VCaP (cell line): Measurements from ENCODE around the gene LDHD.
A peak's percentile ranks its signal among the peaks of the same experiment; 100 is the strongest.

Experiments
- H3K27ac ChIP-seq: fragments of 450-650 bp; 2 replicates; pipeline ENCODE4 v1.5.1; 2017
- TF ChIP-seq, protein P1 (sequence below): fragments of 450-650 bp; conservative IDR thresholded peaks from 2 replicates; pipeline ENCODE4 v1.5.1; 2017; ENCODE audit warnings: mild to moderate bottlenecking, moderate library complexity

Gene LDHD

DNA sequence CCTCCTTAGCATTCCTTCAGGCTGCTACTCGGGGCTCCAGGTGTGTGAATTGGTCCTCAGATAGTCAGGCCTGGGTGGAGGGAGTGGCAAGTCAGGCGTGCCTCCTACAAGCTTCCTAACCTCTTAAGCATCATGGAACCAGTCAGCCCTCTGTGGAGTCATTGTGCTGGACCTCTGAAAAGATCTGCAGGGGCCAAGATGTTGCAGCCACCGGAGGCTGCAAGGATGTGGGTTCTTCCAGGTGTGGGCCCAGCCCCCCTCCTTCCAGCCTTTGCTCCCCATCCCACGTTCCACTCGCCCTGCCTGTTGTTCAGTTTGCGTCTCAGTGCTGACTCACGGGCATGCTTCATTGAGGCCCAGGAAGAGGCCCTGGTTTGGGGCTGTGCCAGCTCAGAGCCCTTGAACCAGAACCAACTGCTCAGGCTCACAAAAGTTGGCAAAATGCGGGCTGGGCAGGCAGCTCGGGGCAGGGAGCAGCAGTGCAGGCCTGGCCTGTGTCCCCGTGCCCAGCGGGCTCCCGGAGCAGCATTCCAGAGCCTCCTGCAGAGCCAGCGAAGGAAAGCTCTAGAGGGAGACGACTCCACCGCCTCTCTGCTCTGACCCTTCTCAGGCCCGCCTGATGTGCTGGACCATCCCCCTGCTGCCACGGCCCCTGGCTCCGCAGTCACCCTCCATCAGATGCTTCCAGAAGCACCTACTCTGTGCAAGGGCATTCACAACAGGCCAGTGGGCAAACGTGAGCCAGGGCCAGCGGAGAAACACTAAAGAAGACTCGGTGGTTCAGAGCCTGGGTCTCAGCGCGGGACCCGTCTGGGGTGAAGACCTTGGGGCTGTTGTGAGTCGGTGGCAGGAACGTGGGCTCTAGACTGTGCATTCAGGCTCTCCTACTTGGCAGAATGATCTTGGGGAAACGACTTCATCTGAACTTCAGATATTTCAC is 7.5 kb downstream of the LDHD start:
- peak overlapping the region; percentile 61 for H3K27ac ChIP-seq
- TF ChIP-seq, protein P1, sequence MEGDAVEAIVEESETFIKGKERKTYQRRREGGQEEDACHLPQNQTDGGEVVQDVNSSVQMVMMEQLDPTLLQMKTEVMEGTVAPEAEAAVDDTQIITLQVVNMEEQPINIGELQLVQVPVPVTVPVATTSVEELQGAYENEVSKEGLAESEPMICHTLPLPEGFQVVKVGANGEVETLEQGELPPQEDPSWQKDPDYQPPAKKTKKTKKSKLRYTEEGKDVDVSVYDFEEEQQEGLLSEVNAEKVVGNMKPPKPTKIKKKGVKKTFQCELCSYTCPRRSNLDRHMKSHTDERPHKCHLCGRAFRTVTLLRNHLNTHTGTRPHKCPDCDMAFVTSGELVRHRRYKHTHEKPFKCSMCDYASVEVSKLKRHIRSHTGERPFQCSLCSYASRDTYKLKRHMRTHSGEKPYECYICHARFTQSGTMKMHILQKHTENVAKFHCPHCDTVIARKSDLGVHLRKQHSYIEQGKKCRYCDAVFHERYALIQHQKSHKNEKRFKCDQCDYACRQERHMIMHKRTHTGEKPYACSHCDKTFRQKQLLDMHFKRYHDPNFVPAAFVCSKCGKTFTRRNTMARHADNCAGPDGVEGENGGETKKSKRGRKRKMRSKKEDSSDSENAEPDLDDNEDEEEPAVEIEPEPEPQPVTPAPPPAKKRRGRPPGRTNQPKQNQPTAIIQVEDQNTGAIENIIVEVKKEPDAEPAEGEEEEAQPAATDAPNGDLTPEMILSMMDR = no peak

DNA sequence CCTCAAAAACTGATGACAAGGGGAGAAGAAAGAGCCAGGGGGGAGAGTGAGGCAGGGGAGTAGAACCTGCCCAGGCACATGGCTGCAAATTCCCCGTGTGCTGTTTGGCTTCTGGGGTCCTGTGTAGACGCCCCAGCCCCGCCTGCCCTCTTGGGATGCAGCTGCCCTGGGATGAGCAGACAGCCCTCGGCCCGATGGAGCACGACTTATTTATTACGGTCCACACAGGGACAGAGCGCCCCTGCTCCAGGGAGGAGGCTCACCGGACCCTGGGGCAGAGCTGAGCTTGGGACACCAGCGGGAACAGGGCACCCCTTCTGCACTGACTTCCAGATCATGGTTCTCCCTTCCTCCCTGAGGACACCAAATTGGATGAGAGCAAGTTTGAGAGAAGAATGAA is 9.1 kb downstream of the LDHD start:
- TF ChIP-seq, protein P1 = no peak
- no peak overlapping the region for H3K27ac ChIP-seq

DNA sequence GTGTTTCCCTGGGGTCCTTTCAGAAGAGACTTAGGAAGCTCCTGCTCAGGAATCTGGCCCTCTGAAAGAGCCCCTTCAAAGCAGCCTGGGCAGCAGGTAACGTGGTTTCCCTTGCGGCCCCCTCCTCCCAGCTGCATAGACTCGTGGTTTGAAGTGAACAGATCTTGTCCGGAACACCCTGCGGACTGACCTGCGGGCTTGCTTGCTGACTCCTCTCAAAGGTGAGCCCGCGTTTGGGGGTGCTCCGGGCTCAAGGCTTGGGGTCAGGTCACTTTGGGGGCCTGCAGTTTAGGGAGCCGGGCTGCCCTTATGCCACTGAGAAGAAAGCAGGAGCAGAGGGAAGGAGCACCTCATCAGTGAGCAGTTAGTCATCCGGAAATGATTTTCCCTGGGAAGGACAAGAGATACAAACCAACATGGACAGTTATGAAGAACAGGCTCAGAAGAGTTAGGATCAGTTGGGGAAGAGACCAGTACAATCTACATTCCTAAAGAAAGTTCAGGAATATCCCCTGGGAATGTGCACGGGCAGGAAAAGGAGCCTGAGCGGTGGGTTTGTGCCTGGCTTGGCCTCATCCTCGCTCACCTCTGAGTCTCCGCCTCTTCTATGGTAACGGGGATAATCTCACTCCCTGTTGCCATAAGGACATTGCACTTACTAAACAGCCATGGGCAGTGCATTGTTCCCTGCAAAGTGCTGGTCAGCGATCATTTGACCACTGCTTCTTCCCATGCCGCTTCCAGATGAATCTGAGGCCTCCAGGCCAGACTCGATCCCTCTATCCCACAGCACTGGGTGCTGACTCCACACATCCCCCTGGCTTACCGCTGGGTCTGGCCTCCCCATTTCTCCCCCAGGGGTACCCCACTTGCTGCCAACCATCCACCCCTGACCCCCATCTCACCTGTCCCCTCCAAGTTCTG is 10.0 kb downstream of the LDHD start:
- no peak overlapping the region for H3K27ac ChIP-seq
- TF ChIP-seq, protein P1 = no peak

DNA sequence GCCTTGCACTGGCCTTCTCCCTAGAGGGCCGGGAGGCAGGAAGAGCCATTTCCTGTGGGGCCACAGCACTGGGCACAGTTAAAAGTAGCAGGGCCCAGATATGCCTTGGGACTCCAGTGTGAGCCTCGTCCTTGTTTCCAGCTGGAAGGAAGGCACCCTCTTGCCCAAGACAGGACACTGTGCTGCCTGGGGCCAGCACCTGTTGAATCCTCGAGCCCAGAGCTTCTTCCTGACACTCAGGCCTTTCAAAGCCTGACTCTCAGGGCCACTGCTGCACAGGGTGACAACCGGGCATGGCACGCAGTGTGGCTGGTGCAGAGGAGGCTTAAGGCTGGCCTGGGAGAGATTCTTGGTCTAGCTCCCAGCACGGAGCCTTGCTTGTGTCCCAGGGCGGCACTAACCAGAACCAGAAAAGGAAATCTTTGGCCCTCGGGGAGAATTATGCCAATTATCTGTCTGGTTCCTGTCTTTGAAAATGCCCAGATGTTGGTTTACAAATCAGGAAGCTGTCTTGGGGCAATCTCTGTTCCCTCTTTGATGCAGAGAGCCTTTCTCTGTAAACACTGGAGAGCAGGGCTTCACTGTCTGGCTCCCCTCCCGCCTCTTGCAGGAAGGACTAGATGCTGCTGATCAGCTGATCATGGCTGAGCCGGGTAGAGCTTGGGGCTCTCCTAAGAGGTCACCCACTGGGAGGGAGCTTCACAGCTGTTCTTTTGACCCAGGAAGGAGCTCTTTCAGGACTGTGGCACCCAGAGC is 11.1 kb downstream of the LDHD start:
- H3K27ac ChIP-seq = no peak overlapping the region
- TF ChIP-seq, protein P1 = no peak

DNA sequence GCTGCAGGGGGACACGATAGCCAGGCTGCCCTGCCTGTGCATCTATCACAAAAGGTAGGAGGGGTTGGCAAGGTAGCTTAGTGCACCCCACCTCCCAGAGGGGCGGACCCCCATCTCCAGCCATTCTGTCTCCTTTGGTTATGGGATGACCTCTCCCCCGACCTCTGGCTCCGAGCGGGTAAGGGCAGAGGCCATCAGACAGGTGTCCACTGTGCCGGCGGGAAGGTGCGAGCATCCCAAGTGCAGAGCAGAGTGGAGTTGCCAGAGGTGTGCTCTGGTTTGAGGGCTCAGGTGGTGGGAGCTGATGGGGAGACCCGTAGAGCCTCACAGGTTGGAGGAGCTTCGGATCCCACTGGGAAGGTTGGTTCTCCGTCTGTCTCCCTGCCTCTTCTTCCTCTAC is 11.7 kb downstream of the LDHD start:
- H3K27ac ChIP-seq = no peak overlapping the region

DNA sequence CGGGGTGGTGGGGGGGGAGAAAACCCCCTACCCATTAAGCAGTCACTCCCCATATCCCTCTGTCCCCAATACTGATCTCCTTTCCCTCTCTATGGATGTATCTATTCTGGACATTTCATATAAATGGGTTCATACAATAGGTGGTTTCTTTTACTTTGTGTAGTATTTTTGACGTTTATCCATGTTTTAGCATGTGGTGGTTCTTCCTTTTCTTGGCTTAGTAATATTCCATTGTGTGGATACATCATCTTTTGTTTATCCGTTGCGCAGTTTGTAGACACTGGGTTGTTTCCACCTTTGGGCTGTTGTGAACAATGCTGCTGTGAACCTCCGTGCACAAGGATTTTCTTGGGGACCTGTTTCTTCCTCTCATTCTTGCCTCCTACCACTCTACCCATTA is 12.6 kb downstream of the LDHD start:
- TF ChIP-seq, protein P1 = no peak
- H3K27ac ChIP-seq = no peak overlapping the region

More for the DNA sequence above, 11.7 kb downstream of the LDHD start:
- TF ChIP-seq, protein P1 = no peak
